Measurements from ENCODE around the gene NPAS3. TPM values are rescaled to one million over a fixed set of nuclear protein-coding genes. Genes with fewer than 3 reads are reported as not detected.

The NPAS3 gene
- total RNA-seq, 1 donor from 2014 or later: 0.70 TPM

DNA sequence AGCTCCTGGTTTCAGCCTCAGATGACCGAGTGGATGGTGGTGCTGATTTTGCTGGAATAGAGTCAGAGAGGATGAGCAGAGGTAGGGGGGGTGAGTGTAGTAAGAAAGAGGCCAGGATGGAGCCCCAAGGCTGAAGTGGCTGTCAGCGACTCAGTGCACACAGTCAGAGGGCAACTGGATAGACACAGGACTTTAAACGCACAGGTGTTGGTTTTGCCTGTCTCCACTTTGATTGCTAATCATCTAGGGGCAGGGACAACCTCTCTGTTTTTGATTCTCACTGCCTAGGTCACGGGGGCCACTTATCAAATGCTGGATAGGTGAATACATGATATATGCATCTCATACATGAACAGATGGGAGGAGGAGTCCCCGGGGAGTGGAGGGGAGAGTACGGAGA is 912.7 kb downstream of the NPAS3 start:
- no peak for DNase-seq (ENCODE audit: low read depth)

- no peak for DNase-seq (ENCODE audit: low read depth)
These were observed 913.3 kb downstream of the NPAS3 start for GRCh38 chr14:33851931-33852330.
